ENCODE measurements around the gene COX8C.

DNA sequence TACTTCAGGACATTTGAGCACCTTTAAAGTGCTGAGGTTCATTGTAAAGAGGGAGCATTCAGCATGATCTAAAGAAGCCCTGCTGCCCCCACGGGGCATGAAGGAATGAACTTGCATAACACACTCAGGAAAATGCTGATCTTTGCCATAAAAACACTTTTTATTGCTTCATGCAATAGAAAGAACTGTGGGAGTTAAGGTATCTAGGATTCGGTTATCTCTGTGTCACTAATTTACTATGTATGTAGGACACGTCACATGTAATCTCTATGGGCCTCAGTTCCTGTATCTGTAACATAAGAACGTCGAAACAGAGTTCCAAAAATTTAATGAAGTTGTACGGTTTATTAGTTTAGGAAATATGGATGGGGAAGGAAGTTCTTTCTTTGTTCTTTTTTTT lies 47.1 kb upstream of the COX8C start:
- TF ChIP-seq, protein P1, sequence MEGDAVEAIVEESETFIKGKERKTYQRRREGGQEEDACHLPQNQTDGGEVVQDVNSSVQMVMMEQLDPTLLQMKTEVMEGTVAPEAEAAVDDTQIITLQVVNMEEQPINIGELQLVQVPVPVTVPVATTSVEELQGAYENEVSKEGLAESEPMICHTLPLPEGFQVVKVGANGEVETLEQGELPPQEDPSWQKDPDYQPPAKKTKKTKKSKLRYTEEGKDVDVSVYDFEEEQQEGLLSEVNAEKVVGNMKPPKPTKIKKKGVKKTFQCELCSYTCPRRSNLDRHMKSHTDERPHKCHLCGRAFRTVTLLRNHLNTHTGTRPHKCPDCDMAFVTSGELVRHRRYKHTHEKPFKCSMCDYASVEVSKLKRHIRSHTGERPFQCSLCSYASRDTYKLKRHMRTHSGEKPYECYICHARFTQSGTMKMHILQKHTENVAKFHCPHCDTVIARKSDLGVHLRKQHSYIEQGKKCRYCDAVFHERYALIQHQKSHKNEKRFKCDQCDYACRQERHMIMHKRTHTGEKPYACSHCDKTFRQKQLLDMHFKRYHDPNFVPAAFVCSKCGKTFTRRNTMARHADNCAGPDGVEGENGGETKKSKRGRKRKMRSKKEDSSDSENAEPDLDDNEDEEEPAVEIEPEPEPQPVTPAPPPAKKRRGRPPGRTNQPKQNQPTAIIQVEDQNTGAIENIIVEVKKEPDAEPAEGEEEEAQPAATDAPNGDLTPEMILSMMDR (IDR thresholded peaks at IDR 0.05; ENCODE audit: borderline replicate concordance, extremely low read depth, low read length, poor library complexity, severe bottlenecking): no peak
- no peak for TF ChIP-seq EZH2 (IDR thresholded peaks at IDR 0.05; ENCODE audit: borderline replicate concordance, low read depth, low read length, severe bottlenecking)

Measured in DND-41 (cell line).